GM12878 (cell line): Measurements from ENCODE around the gene MVP. TPM values are rescaled to one million over a fixed set of nuclear protein-coding genes. Genes with fewer than 3 reads are reported as not detected.

Source experiments
- ATAC-seq: fragments of 200-7000 bp; cut with Tn5 transposase; 3 replicates; pipeline ENCODE4 v1.9.1; 2020; ENCODE audit warnings: mild to moderate bottlenecking, moderate library complexity
- BruUV-seq: library from RNA; stranded (reverse); fragments of 400-500 nt; replicated peaks from 2 replicates; lab custom pipeline; 2021; lab: Mats Ljungman, UMichigan
- CTCF ChIA-PET: fragments of 300-600 bp; sonication (Branson Sonifier 250); formaldehyde crosslinking; extraction: SDS; loops from one replicate; lab custom pipeline; 2021; ENCODE audit warnings: inconsistent platforms; lab: Yijun Ruan, JAX
- POLR2A ChIA-PET: fragments of 350-600 bp; formaldehyde crosslinking; extraction: SDS; loops from one replicate; lab custom pipeline; 2021; ENCODE audit warnings: inconsistent platforms; lab: Charles Lee
- RAD21 ChIA-PET: fragments of 300-600 bp; sonication (Branson Sonifier 250); formaldehyde crosslinking; loops from one replicate; lab custom pipeline; 2023; ENCODE audit warnings: antibody characterized with exemption; ENCODE audit not compliant: unreplicated experiment; lab: Charles Lee
- SMC1A ChIA-PET: fragments of 300-600 bp; sonication (Branson Sonifier 250); formaldehyde crosslinking; loops from one replicate; lab custom pipeline; 2023; ENCODE audit not compliant: unreplicated experiment, uncharacterized antibody; lab: Charles Lee
- DNase-seq: peaks from one replicate; pipeline ENCODE4 v3.0.0-alpha.2; 2011; ENCODE audit warnings: low read depth, low spot score
- FAIRE-seq: peaks from 3 replicates; lab custom pipeline; 2011; peaks lifted over from hg19 to GRCh38; lab: Jason Lieb, UNC
- H2AFZ ChIP-seq: 2 replicates; pipeline ENCODE4 v1.6.0; 2011; ENCODE audit warnings: low read depth, low read length, control low read depth; ENCODE audit not compliant: control insufficient read depth
- H3K27ac ChIP-seq: 2 replicates; pipeline ENCODE4 v1.5.1; 2011; ENCODE audit warnings: control low read depth; ENCODE audit not compliant: control insufficient read depth, insufficient read depth
- H3K27me3 ChIP-seq, 2 experiments: replicated peaks in 1 of 2; 2 replicates each; pipeline versions ENCODE4 v1.6.0 to v1.6.1; 2011; ENCODE audit warnings: low read length in 1 of 2; ENCODE audit not compliant: control insufficient read depth in 2 of 2, insufficient read depth in 2 of 2
- H3K36me3 ChIP-seq, 2 experiments: 2 replicates each; pipeline ENCODE4 v1.5.1; 2011; ENCODE audit warnings: low read length in 1 of 2; ENCODE audit not compliant: control insufficient read depth in 2 of 2, insufficient read depth in 2 of 2
- H3K4me1 ChIP-seq: 2 replicates; pipeline ENCODE4 v1.6.1; 2011; ENCODE audit warnings: mild to moderate bottlenecking, low read length, moderate library complexity, mixed read lengths; ENCODE audit not compliant: control insufficient read depth, insufficient read depth
- H3K4me2 ChIP-seq: 2 replicates; pipeline ENCODE4 v1.6.0; 2011; ENCODE audit warnings: control low read depth; ENCODE audit not compliant: control insufficient read depth, insufficient read depth
- H3K4me3 ChIP-seq: fragments of 200-600 bp; sonication (generic); 2 replicates; pipeline ENCODE4 v1.5.1; 2016
- H3K79me2 ChIP-seq: 2 replicates; pipeline ENCODE4 v1.6.0; 2011; ENCODE audit warnings: low read length; ENCODE audit not compliant: control insufficient read depth, insufficient read depth
- H3K9ac ChIP-seq: 2 replicates; pipeline ENCODE4 v1.8.0; 2011; ENCODE audit warnings: low read length, control low read depth, mixed read lengths; ENCODE audit not compliant: control insufficient read depth, insufficient read depth
- H3K9me3 ChIP-seq: replicated peaks from 3 replicates; pipeline ENCODE4 v1.5.1; 2011; ENCODE audit warnings: mild to moderate bottlenecking, low read length; ENCODE audit not compliant: control insufficient read depth, insufficient read depth
- H4K20me1 ChIP-seq: 2 replicates; pipeline ENCODE4 v1.6.0; 2011; ENCODE audit not compliant: control insufficient read depth, insufficient read depth
- ATF7 ChIP-seq: fragments of 450-650 bp; IDR thresholded peaks from 2 replicates; pipeline ENCODE4 v1.6.1; 2016; ENCODE audit warnings: low read depth, mild to moderate bottlenecking
- CBFB ChIP-seq: IDR thresholded peaks from 2 replicates; pipeline ENCODE4 v1.6.1; 2016; ENCODE audit warnings: antibody characterized with exemption, low read depth
- JUNB ChIP-seq: IDR thresholded peaks from 2 replicates; pipeline ENCODE4 v1.6.1; 2016; ENCODE audit warnings: antibody characterized with exemption, mild to moderate bottlenecking
- MLLT1 ChIP-seq: fragments of 450-650 bp; IDR thresholded peaks from 2 replicates; pipeline ENCODE4 v1.6.1; 2016; ENCODE audit warnings: mild to moderate bottlenecking
- MYB ChIP-seq: fragments of 150-350 bp; IDR thresholded peaks from 2 replicates; pipeline ENCODE4 v1.6.1; 2014; ENCODE audit warnings: mild to moderate bottlenecking, low read depth, low read length, borderline replicate concordance
- NR2C1 ChIP-seq: fragments of 450-650 bp; IDR thresholded peaks from 2 replicates; pipeline ENCODE4 v1.6.1; 2017; ENCODE audit warnings: antibody characterized with exemption, mild to moderate bottlenecking, moderate library complexity
- NR2F1 ChIP-seq: fragments of 450-650 bp; conservative IDR thresholded peaks from 2 replicates; pipeline ENCODE4 v1.6.1; 2017; ENCODE audit warnings: mild to moderate bottlenecking
- RELB ChIP-seq: fragments of 450-650 bp; IDR thresholded peaks from 2 replicates; pipeline ENCODE4 v1.6.1; 2017; ENCODE audit warnings: low read depth, mild to moderate bottlenecking, moderate library complexity
- STAT1 ChIP-seq: fragments of 450-650 bp; conservative IDR thresholded peaks from 2 replicates; pipeline ENCODE4 v1.6.1; 2014; ENCODE audit warnings: antibody characterized with exemption, mild to moderate bottlenecking
- WGBS: methylation state at CpG from one replicate; pipeline ENCODE4 v1.1.6; 2016; ENCODE audit warnings: low lambda C conversion rate; ENCODE audit not compliant: insufficient replicate concordance, insufficient coverage; ENCODE audit errors: missing lambda C conversion rate; 5-methylcytosine and 5-hydroxymethylcytosine counted together
- in situ Hi-C: fragments of 300-500 bp; cut with MboI; formaldehyde crosslinking; loops from 9 replicates; pipeline ENCODE4 v1.14.3; 2018; ENCODE audit warnings: mixed read lengths
- intact Hi-C: fragments of 100-400 bp; cut with micrococcal nuclease; formaldehyde crosslinking; loops from one replicate; pipeline ENCODE4 v1.14.2; 2022; ENCODE audit not compliant: unreplicated experiment
- polyA plus RNA-seq, 11 experiments: library from polyadenylated mRNA; depleted of rRNA in 4 of 11; unstranded in 6 of 11; stranded (reverse) in 5 of 11; fragments of >200 nt; fragmentation: Nextera tagmentation in 4 of 11; fragmentation: Illumina TruSeq in 1 of 11; extraction: Ambion mirVana in 4 of 11; extraction: Trizol in 1 of 11; gene quantifications; 1 replicate in 1 of 11; 2 replicates in 10 of 11; pipeline versions ENCODE4 v1.2.1 to v1.2.3, GENCODE V29; 2011 to 2016; ENCODE audit warnings: inconsistent platforms in 2 of 11, missing spikeins in 2 of 11, low read depth in 1 of 11
- total RNA-seq, 4 experiments: library from RNA; depleted of rRNA in 3 of 4; stranded (reverse); fragments of >200 nt in 3 of 4; fragmentation: Illumina TruSeq in 1 of 4; extraction: Trizol in 1 of 4; gene quantifications; 2 replicates each; pipeline versions ENCODE4 v1.2.1 to v1.2.3, GENCODE V29; 2013 to 2021

The MVP gene
- total and polyA plus RNA-seq, 10 of the 15 experiments (the other 5 are each of a cell fraction or from before 2014, with no cell fraction given) = 0.98 to 74.2 (median 54.7) TPM

- Histone ChIP-seq H3K27ac (no peak overlapping the region), H3K4me2 (no peak overlapping the region), H4K20me1 (no peaks in the 10 kb centered on the region), H3K36me3 (peaks cover 2 to 3% of the 10 kb centered on the region in 2 experiments; a peak in 1 of 4 replicates), H3K9me3 (no peaks in the 10 kb centered on the region)
- intact Hi-C loops (no loop called here), in situ Hi-C loops (no loop called here)
- RAD21 ChIA-PET = interaction anchor here (1.4 to 3.5 kb wide), 5 partner anchors 30 to 209 kb away, joined by 3 to 51 read pairs (median 9); partner anchors contain the start of genes MVP and PAGR1
- no TSS peak for BruUV-seq
- TF ChIP-seq NR2F1 = no peak
- no peak for TF ChIP-seq ATF7
- TF ChIP-seq RELB = no peak
- TF ChIP-seq, all 136 proteins: peak for 0
- ChIA-PET SMC1A (interaction anchor here (0.7 to 3.6 kb wide), 7 partner anchors 25 to 183 kb away, joined by 3 to 48 read pairs (median 5); partner anchors contain the start of genes MVP, PAGR1 and TMEM219), CTCF (interaction anchor here (0.6 to 4.6 kb wide), 17 partner anchors 13 to 206 kb away, joined by 3 to 99 read pairs (median 6); partner anchors contain the start of genes KIF22, MVP, PAGR1 and TAOK2), POLR2A (interaction anchor here (0.6 to 3.4 kb wide), 3 partner anchors 20 to 42 kb away, joined by 4 to 14 read pairs (median 8); partner anchors contain the start of gene MVP)
- H2AFZ ChIP-seq = no peak overlapping the region
- H3K79me2 ChIP-seq = no peaks in the 10 kb centered on the region
- whole genome bisulfite sequencing = 79% methylated on average over 4 of the region's 5 CpGs
- no peak for DNase-seq
- H3K4me3 ChIP-seq = no peak overlapping the region
- H3K9ac ChIP-seq = no peak overlapping the region
- no peak for FAIRE-seq
- no peaks in the 10 kb centered on the region for H3K27me3 ChIP-seq
- no peak for ATAC-seq
- no peaks in the 10 kb centered on the region for H3K4me1 ChIP-seq
Measured at GRCh38 chr16:29849505-29849904, 29.2 kb downstream of the MVP start.

- 53% methylated on average over 3 of the region's 3 CpGs for WGBS
- FAIRE-seq (no peak), DNase-seq (no peak), ATAC-seq (no peak)
- H3K4me3 ChIP-seq = no peak overlapping the region
- ChIA-PET CTCF (interaction anchor here (0.9 to 3.8 kb wide), 2 partner anchors 34 to 159 kb away, joined by 3 to 9 read pairs; no protein-coding TSS in a partner anchor), SMC1A (interaction anchor here (3.6 kb wide), 1 partner anchor 32 kb away, joined by 48 read pairs; the partner anchor contains the start of genes MVP and PAGR1), POLR2A (interaction anchor here (0.6 to 0.7 kb wide), 3 partner anchors 11 to 76 kb away, joined by 3 to 6 read pairs (median 4); no protein-coding TSS in a partner anchor)
- H3K9ac ChIP-seq = no peak overlapping the region
- no peaks in the 10 kb centered on the region for H3K27me3 ChIP-seq
- intact Hi-C loops = no loop called here
- TF ChIP-seq NR2C1 (no peak), STAT1 (no peak), CBFB (no peak), MYB (no peak), MLLT1 (no peak), JUNB (no peak)
- TF ChIP-seq, all 136 proteins: peak for 0
- Histone ChIP-seq H3K4me2 (no peak overlapping the region), H4K20me1 (no peaks in the 10 kb centered on the region), H2AFZ (no peak overlapping the region), H3K4me1 (no peaks in the 10 kb centered on the region), H3K36me3 (peaks cover 1 to 3% of the 10 kb centered on the region in 2 experiments; a peak in 1 of 4 replicates), H3K79me2 (no peaks in the 10 kb centered on the region), H3K27ac (no peak overlapping the region), H3K9me3 (no peaks in the 10 kb centered on the region)
- RAD21 ChIA-PET = interaction anchor here (0.6 kb wide), 1 partner anchor 734 kb away, joined by 5 read pairs; no protein-coding TSS in a partner anchor
- in situ Hi-C loops = no loop called here
- BruUV-seq = no TSS peak
Measured at GRCh38 chr16:29850998-29851397, 30.7 kb downstream of the MVP start.
